ENCODE results near the gene B4GALT3.
"Not testable (repeated sequence)": the region's sequence is repeated elsewhere in the genome, so short reads cannot be mapped to it uniquely, and the experiment has no call there.

B4GALT3 gene

GRCh38 chr1:161177112-161177935 lies at the start of gene B4GALT3:
Gene B4GALT3 (minus strand): TSS chr1:161177507. CDS start chr1:161176060, 1,447 bp downstream.
- DNase-seq: peak; percentile 90

- DNase-seq: no peak
These were observed 49.5 kb upstream of the B4GALT3 start for GRCh38 chr1:161226759-161227158.

- no peak for DNase-seq
These were observed 49.0 kb upstream of the B4GALT3 start for GRCh38 chr1:161226320-161226711.

- DNase-seq: peak; percentile 81
These were observed 48.4 kb upstream of the B4GALT3 start, which contains the start of gene TOMM40L for GRCh38 chr1:161225534-161226319. Gene TOMM40L (plus strand): TSS chr1:161226060. CDS start chr1:161226490, 430 bp downstream.

- DNase-seq: no peak
These were observed 47.8 kb upstream of the B4GALT3 start for GRCh38 chr1:161225178-161225533.

GRCh38 chr1:161224695-161225087 lies 47.4 kb upstream of the B4GALT3 start:
- not testable (repeated sequence) for DNase-seq

- DNase-seq: no peak
These were observed 46.7 kb upstream of the B4GALT3 start for GRCh38 chr1:161223805-161224694.

- DNase-seq: no peak
These were observed 45.1 kb upstream of the B4GALT3 start for GRCh38 chr1:161222175-161223019.

GRCh38 chr1:161220002-161220401 lies 42.7 kb upstream of the B4GALT3 start:
- DNase-seq: no peak

GRCh38 chr1:161219078-161219892 lies 42.0 kb upstream of the B4GALT3 start:
- no peak for DNase-seq

GRCh38 chr1:161218301-161219077 lies 41.2 kb upstream of the B4GALT3 start:
- DNase-seq: no peak

- no peak for DNase-seq
These were observed 40.5 kb upstream of the B4GALT3 start for GRCh38 chr1:161217831-161218230.

GRCh38 chr1:161216945-161217712 lies 39.8 kb upstream of the B4GALT3 start:
- DNase-seq: no peak

- no peak for DNase-seq
These were observed 37.8 kb upstream of the B4GALT3 start, which contains the start of gene FCER1G for GRCh38 chr1:161215076-161215475. Gene FCER1G (plus strand): TSS chr1:161215295. CDS start chr1:161215322, 27 bp downstream.

GRCh38 chr1:161214369-161214768 lies 37.1 kb upstream of the B4GALT3 start:
- DNase-seq: no peak

- DNase-seq: peak; percentile 54
These were observed 32.6 kb upstream of the B4GALT3 start for GRCh38 chr1:161209790-161210409.

- no peak for DNase-seq
These were observed 29.9 kb upstream of the B4GALT3 start for GRCh38 chr1:161207173-161207572.

- DNase-seq: no peak
These were observed 29.3 kb upstream of the B4GALT3 start for GRCh38 chr1:161206411-161207140.

Measured in activated CD4-positive, alpha-beta T cell treated with anti-CD3 and anti-CD28 coated beads for 1 hour (primary cell).